Measurements from ENCODE around the gene CIB1.
"Not testable (repeated sequence)": the region's sequence is repeated elsewhere in the genome, so short reads cannot be mapped to it uniquely, and the experiment has no call there.

Gene CIB1

DNA sequence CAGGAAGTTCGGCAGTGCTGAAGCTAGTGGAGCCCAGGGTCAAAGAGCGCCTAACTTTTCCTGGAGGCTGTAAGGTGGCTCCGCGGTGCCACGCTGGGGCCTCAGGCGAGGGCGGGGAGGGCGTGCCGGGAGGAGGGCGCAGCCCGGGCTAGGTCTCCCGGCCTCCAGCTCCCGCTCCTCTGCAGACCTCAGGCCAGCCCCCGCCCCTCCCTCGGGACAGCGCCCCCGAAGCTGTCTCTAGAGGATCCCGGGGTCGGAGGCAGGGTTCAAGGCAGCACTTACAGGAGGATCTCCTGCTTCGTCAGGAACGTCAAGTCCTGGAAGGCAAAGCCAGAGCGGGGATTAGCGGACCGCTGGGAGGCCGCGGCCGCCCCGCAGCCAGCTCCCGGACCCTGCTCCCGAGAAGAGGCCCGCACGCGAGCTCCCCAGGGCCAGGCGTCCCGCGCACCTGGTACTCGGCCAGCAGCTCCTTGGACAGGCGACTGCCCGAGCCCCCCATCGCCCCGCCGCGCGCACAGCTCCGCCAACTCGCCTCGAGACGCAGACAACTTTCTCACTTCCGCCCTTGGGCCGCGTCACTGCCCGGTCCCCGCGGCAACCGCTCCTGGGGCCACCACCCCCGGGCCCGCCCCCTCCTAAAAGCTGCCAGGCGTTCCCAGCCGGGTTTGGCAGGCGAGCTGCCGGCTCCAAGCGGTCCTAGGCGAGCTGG lies at the start of gene CIB1:
TSS of gene CIB1 (minus strand) at position 555 of the 709 bp plus-strand sequence. CDS start at position 499, 56 bp downstream.
- TF ChIP-seq, protein P1, sequence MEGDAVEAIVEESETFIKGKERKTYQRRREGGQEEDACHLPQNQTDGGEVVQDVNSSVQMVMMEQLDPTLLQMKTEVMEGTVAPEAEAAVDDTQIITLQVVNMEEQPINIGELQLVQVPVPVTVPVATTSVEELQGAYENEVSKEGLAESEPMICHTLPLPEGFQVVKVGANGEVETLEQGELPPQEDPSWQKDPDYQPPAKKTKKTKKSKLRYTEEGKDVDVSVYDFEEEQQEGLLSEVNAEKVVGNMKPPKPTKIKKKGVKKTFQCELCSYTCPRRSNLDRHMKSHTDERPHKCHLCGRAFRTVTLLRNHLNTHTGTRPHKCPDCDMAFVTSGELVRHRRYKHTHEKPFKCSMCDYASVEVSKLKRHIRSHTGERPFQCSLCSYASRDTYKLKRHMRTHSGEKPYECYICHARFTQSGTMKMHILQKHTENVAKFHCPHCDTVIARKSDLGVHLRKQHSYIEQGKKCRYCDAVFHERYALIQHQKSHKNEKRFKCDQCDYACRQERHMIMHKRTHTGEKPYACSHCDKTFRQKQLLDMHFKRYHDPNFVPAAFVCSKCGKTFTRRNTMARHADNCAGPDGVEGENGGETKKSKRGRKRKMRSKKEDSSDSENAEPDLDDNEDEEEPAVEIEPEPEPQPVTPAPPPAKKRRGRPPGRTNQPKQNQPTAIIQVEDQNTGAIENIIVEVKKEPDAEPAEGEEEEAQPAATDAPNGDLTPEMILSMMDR (IDR thresholded peaks at IDR 0.05; ENCODE audit: low read depth, low read length): no peak
- DNase-seq (ENCODE audit: extremely low read depth, low read depth): peak; percentile 93

DNA sequence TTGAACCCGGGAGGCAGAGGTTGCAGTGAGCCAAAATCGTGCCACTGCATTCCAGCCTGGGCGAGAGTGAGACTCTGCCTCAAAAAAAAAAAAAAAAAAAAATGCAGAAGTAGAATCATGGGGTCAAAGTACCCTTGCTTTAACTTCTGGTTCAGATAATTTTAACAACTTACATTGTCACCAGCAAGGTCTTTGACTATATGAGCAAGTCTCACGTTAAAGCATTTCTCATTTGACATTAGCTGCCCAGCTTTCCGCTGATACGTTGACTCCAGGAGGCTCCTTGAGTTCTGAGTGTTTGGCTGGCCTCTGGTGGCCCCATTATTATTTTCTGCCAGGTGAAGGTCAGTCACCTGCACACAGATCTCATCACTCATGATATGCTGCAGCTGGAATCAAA lies 47.9 kb upstream of the CIB1 start:
- DNase-seq (ENCODE audit: extremely low read depth, low read depth): not testable (repeated sequence)

DNA sequence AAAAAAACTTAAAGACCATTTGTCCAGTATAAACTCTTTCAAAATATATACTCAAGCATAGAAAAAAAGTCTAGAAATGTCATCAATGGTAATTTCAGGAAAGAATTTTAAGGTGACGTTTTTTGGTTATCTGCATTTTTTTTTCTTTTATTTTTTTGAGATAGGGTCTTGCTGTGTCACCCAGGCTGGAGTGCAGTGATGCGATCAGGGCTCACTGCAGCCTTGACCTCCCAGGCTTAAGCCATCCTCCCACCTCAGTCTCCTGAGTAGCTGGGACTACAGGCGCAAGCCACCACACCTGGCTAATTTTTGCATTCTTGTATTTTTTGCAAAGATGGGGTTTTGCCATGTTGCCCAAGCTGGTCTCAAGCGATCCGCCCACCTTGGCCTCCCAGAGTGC lies 47.0 kb upstream of the CIB1 start:
- DNase-seq (ENCODE audit: extremely low read depth, low read depth): not testable (repeated sequence)

DNA sequence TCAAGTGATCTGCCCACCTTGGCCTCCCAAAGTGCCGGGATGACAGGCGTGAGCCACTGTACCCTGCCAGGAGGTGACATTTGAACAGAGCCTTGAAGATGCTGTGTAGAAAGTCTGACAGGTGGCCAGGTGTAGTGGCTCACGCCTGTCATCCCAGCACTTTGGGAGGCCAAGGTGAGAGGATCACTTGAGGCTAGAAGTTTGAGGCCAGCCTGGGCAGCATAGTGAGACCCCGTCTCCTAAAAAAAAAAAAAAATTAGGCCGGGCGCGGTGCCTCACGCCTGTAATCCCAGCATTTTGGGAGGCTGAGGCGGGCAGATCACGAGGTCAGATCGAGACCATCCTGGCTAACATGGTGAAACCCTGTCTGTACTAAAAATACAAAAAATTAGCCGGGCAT lies 44.7 kb upstream of the CIB1 start:
- DNase-seq (ENCODE audit: extremely low read depth, low read depth): not testable (repeated sequence)

DNA sequence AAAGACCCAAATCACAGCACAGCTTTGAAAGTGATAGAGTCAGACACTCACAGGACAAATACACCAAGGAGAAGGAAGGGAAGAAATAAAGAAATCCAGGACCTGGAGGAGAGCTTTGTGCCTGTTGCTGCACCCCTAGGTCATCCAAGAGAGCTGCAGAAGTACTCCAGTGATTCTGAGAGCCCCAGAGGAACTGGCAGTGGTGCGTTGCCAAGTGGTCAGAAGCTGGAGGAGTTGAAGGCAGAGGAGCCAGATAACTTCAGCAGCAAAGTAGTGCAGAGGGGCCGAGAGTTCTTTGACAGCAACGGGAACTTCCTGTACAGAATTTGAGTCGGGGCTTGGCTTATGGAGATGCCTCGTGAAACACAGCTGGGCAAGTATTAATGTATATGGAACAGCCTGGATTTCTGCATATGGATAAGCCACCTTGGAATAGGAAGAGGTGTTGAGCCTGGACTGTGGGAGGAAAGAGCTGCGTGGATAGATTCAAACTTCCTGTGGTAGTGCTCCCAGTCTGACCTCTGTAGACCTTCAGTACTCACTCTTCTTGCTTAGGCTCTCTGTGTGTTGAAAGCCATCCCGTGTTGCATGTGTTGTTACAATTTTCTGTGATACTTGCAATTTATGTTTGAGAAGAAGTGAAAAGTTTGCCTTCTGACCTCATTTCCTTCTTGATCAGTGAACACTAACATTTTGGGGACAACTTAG lies 37.9 kb upstream of the CIB1 start:
- no peak for DNase-seq (ENCODE audit: extremely low read depth, low read depth)
- TF ChIP-seq, protein P1 (IDR thresholded peaks at IDR 0.05; ENCODE audit: low read depth, low read length): no peak

DNA sequence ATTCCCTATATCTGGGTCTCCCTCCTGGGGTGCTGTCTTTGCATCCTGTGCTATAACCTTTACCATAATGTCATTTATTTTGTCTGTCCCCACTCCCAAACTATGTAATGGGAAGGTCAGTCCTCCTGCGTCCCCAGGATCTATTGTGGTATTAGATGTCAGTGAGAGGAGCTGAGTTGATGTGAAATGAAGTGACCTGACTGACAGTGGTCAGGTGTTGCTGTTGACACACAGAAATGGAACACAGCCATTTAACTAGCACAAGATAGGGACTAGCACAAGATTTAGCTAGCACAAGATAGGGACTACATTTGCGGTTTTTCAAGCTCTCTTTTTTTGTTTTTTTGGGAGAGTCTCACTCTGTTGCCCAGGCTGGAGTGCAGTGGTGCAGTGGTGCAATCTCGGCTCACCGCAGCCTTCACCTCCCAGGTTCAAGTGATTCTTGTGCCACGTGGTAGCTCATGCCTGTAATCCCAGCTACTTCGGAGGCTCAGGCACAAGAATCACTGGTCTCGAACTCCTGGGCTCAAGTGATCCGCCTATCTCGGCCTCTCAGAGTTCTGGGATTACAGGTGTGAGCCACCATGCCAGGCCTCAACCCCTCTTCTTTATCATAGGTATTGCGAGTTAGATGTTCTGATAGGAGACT lies 36.9 kb upstream of the CIB1 start:
- DNase-seq (ENCODE audit: extremely low read depth, low read depth): no peak
- TF ChIP-seq, protein P1 (IDR thresholded peaks at IDR 0.05; ENCODE audit: low read depth, low read length): no peak

DNA sequence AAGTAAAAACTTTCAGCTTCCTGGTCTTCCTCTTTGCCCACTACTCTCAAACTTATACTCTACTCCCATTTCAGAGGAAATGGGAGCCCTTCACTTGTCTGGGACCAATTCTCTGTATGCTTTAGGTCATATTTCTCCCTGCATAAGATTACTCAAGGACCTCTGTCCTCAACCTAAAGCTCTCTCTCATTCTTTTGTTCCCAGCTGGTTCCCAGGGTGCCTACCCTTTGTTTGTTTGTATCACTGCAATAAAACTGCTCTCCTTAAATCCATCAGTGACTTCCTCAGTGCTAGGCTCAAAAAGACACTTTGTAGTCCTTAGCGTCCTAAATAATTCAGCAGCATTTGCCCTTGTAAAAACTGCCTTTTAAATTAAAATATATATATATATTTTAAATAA lies 34.7 kb upstream of the CIB1 start:
- DNase-seq (ENCODE audit: extremely low read depth, low read depth): no peak
- TF ChIP-seq, protein P1 (IDR thresholded peaks at IDR 0.05; ENCODE audit: low read depth, low read length): no peak

DNA sequence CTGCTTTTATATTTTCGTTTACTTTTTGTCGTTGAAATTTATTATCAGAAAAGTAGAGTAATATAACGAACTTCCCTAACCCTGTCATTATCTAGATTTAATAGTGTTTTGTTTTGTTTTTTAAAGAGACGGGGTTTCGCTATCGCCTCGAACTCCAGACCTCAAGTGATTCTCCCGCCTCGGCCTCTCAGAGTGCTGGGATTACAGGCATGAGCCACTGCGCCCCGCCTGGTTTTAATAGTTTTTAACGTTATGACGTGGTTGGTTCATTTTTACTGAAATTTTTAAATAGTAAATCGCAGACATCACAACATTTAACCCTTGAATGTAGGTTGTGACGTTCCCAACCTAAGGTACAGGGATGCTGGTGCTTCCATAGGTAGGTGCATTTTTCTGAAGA lies 32.7 kb upstream of the CIB1 start:
- no peak for DNase-seq (ENCODE audit: extremely low read depth, low read depth)
- TF ChIP-seq, protein P1 (IDR thresholded peaks at IDR 0.05; ENCODE audit: low read depth, low read length): no peak

Measured in AG09319 (cell line).